ENCODE measurements around the gene TMEM119.
"Not testable (repeated sequence)": the region's sequence is repeated elsewhere in the genome, so short reads cannot be mapped to it uniquely, and the experiment has no call there.

TMEM119 gene

GRCh38 chr12:108581311-108582227 lies 16.3 kb downstream of the TMEM119 start:
- no peak for DNase-seq

GRCh38 chr12:108580531-108580930 lies 17.4 kb downstream of the TMEM119 start:
- no peak for DNase-seq

GRCh38 chr12:108578813-108579212 lies 19.1 kb downstream of the TMEM119 start:
- DNase-seq: no peak

DNA sequence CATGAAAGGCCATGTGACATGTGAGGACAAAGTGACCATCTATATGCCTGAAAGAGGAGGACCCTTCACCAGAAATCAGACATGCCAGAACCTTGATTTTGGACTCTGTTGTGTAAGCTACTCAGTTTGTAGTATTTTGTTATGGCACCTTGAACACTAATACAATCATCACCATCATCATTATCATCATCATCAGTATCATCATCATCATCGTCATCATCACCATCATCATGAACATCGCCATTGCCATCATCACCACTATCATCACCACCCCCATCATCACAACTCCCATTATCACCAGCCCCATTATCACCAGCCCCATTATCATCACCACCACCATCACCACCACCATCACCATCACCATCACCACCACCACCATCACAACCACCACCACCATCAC lies 19.6 kb downstream of the TMEM119 start:
- DNase-seq: no peak

GRCh38 chr12:108577458-108577857 lies 20.4 kb downstream of the TMEM119 start:
- DNase-seq: no peak

- no peak for DNase-seq
Measured at GRCh38 chr12:108576660-108577234, 21.1 kb downstream of the TMEM119 start.

- no peak for DNase-seq
Measured at GRCh38 chr12:108575199-108575912, 22.5 kb downstream of the TMEM119 start.

DNA sequence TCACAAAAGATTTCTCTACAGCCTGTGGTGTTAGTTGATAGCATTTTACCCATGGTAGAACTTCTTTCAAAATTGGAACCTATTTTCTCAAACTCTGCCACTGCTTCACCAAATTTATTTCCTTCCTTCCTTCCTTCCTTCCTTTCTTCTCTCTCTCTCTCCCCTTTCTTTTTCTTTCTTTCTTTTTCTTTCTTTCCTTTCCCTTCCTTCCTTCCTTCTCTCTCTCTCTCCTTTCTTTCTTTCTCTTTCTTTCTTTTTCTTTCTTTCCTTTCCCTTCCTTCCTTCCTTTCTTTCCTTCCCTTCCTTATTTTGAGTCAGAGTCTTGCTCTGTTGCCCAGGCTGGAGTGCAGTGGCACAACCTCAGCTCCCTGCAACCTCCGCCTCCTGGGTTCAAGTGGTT lies 23.6 kb downstream of the TMEM119 start:
- not testable (repeated sequence) for DNase-seq

GRCh38 chr12:108573317-108573716 lies 24.6 kb downstream of the TMEM119 start:
- DNase-seq: no peak

DNA sequence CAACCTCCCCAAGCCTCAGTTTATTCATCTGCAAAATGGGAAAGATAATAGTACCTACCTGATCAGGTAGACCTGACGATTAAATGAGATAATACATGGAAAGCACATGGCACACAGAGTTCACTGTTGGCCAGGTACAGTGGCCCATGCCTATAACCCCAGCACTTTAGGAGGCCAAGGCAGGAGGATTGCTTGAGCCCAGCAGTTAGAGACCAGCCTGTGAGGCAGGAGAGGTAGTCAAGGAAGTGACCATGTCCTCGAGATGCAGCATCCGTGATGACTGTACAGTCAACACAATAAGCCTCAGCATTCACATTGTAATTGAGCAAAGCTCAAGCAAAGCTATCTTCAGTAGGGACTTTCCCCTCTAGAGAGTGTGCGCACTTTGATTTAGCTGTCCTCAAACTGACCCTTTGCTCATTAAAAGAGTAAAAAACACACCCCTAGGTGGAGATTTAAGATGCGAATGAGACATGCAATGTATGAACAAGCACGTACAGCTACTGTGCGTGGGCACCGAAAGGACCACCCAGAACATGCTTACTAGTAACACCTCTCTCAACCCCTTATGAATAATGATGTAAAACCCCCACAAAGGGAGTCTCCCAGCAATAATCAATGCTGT lies 25.6 kb downstream of the TMEM119 start:
- DNase-seq: no peak

DNA sequence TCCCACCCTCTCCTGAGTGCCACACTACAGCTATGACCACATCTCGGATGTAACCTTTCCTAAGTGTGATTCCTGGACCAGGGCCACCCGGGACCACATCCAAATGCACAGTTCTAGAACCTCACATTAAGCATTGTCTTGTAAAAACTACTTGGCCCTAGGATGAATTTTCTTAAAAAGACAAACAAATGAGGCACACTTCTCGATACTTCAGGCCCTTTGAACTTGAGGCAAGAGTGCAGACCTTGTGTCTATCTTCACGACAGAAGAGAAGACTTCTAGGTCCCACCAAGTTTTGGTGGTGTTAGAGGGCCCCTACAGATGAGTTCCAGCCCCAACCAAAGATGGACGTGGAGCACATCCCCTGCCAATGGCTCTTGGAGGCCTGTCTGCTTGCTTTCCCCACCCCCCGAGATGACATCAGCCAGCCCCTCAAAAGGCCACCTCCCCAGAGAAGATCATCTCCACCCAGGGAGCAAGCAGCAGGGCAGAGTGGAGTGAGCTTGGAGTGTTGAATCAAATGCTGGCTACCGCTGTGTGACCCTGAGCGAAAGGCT lies 26.2 kb downstream of the TMEM119 start:
- DNase-seq: no peak

DNA sequence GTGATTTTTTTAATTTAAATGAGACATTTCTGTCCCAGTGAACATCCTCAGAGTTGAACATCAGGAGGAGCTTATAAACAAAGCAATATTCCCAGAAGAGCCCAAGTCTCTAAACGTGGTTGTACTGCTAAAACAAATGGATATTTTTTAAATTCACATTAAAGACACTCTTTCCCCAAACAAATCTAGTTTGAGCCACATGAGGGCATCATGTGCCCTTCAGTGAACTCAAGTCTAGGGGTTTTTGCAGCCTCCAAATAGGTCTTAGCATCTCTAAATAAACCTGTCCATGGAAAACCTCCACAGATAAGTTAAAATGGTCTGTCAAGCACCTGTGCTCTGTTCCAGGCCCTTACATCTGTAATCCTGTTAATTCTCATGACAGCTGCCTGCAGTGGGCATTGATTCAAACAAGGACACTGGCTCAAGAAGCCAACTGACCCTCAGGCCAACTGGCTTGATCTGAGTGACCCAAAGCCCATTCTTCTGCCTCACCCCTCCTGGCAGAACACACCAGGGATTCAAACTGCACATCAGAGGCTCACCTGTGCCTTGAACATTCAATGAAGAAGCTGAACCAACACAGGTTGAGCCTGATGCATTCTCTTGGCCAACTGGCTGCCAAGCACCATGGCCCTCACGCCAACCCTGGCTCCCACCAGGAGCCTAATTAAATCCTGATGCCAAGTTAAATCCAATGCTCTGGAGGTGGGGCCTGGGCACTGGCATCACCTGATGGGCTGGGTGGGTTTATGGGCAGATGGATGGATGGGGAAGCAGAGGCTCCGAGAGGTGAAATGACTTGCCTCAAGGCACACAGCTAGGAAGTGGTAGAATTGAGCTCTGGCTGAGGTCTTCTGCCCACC lies 26.9 kb downstream of the TMEM119 start:
- peak; percentile 53 for DNase-seq

GRCh38 chr12:108568338-108569154 lies 29.3 kb downstream of the TMEM119 start:
- no peak for DNase-seq

DNA sequence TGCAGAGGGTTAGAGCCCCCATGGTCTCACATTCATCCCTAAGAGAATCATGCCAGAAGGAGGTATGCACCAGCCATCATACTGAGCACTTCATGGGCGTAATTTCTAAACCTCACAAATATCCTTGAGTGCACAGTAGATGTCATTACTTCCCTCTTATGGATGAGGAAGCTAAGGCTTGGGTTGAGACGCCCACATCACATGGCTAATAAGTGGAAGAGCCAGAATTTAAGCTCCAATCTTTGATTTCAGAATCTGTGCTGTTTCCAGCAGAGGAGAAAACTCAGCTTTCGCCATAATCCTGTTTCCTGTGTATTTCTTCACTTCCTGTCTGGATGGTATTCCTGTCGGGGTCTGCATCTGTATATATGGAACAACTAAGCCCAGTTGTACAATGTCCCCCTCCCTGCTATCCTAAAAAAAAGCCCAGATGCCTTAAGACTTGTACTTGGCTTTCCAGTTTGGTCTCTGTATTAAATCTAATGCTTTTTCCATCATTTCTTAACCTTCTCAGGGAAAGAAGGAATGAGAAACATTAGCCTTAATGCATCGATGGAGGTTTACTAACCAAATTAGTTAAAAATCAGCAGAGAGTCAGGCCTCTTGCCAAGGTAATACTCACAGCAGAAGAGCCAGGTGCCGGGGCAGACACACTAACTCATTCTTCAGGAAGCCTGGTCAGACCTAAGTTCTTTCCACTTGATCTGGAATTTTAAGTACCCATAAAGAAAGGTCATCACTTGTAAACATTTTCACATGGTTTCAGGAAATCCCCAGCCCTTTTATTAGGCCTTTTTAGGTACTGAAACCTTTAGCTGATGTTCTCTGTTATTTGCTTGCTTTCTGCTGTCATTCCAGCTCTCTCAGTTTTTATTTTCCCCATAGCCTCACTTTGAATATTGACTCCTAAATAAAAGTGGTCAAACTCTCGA lies 30.2 kb downstream of the TMEM119 start:
- no peak for DNase-seq

GRCh38 chr12:108566452-108566851 lies 31.4 kb downstream of the TMEM119 start:
- DNase-seq: no peak

DNA sequence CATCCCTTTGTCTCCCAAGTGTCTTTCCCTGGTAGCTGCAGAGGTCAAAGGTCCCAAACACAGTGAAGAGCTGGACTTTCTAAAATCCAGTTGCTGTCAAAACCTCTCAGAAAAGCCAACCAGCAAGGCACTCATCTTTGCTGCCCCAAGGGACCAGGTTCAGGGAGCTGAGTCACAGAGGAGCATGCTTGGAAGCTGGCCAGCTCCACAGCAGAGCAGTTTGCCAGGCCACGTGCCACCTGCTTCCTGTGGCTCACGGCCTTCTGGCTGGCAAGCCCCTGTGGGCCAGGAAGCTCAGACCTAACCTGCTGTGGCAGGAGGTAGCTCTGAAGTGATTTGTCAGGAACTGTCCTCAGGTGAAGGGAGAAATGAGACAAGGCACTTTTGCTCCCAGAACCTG lies 31.9 kb downstream of the TMEM119 start:
- DNase-seq: peak; percentile 85

GRCh38 chr12:108565146-108565545 lies 32.7 kb downstream of the TMEM119 start:
- no peak for DNase-seq

- no peak for DNase-seq
Measured at GRCh38 chr12:108564724-108565123, 33.2 kb downstream of the TMEM119 start.

GRCh38 chr12:108563804-108564151 lies 34.1 kb downstream of the TMEM119 start:
- no peak for DNase-seq
